Measurements from ENCODE around the gene RTN4IP1.
"Not testable (repeated sequence)": the region's sequence is repeated elsewhere in the genome, so short reads cannot be mapped to it uniquely, and the experiment has no call there.

The RTN4IP1 gene

DNA sequence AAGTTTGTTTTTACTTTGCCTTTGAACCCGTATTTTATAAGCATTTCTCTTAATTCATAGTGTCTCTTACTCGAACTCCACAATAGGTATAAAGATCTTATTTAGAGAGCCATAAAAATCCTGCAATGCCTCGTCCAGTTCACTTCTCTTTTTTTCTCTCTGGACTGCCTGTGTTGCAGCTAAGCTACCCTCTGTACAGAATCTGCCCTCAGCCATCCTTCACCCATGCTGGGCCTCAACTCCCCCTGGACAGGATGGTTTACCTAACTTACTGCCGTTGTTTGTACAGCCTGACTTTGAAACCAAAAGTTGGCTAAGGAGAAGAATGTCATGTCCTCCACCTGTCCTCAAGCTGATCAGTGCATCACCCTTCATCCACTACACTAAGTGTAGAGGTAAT is 10.5 kb upstream of the RTN4IP1 start:
- Histone ChIP-seq H3K9me3 (ENCODE audit: control insufficient read depth, insufficient read depth, low read length) (no peaks in the 10 kb centered on the region), H3K9ac (ENCODE audit: low read depth, low read length) (no peak overlapping the region), H3K36me3 (ENCODE audit: insufficient read depth, low read length) (peaks cover 6% of the 10 kb centered on the region; the same call in 1 of the 2 replicates), H3K4me1 (ENCODE audit: insufficient read depth, low read length) (0 out of 2 replicates have a peak, but pooled peaks cover 7% of the 10 kb centered on the region)

DNA sequence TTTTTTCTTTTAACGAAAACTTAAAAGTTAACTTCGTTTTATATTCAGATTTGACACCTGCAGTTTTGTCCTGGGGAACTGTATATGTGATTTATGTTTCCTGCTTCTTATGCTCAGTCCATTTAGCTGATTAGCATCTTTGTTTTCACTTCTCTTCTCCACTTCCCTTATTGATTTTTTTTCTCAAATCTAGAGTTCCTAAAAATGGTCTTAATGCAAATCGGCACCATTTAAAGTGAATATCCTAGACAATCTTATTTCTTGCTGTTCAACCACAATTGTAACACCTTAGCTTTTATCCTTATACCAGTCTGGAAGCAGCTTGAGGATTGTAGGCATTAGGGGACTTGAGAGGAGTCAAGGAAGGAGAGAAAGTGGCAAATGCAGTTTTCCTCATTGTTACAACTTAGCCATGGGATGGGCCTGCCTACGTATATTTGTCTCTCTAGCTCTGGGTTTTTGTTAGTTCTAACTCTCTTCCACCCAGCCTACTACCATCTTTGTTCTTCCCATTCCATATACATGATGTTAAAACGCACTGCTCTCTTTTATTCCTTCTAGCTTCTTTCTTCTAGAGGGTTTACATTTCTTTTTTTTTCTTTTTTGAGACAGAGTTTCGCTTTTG is 8.5 kb upstream of the RTN4IP1 start:
- 0 out of 2 replicates have a peak, but pooled peaks cover 2% of the 10 kb centered on the region for H3K36me3 ChIP-seq (ENCODE audit: insufficient read depth, low read length)
- H3K9ac ChIP-seq (ENCODE audit: low read depth, low read length), result no peak overlapping the region
- H3K4me1 ChIP-seq (ENCODE audit: insufficient read depth, low read length), result 0 out of 2 replicates have a peak, but pooled peaks cover 7% of the 10 kb centered on the region
- no peaks in the 10 kb centered on the region for H3K9me3 ChIP-seq (ENCODE audit: control insufficient read depth, insufficient read depth, low read length)

DNA sequence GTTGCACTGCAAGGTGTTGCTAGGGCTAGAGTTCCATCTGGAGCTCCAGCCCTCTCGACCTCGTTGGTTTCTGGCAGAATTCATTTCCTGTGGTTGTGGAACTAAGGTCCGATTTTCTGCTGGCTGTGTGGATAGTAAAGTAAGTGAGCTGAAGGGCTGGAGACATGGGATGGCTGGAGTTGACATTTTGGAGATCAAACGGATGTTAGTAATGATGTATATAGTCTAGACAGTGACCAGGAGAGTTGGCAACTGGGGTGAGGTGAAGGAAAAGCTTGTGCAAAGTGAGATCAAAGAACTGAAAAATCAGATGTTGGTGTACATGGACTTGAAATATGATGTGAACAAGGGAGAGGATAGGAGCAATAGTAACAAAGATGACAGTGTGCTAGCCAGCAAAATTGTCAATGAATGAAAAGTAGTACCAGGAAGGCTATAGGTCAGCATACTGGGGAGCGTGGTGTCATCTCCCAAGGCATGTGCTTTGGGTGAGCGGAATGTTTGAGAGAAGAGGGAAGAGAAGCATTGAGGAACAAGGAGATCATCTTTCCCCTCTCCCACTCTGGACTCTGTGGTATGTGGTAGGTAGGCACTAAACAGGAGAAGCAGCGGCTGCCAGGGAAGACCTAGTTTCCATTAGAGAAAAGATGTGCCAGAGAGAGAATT is 7.9 kb upstream of the RTN4IP1 start:
- H3K9ac ChIP-seq (ENCODE audit: low read depth, low read length), result no peak overlapping the region
- no peaks in the 10 kb centered on the region for H3K36me3 ChIP-seq (ENCODE audit: insufficient read depth, low read length)
- H3K4me1 ChIP-seq (ENCODE audit: insufficient read depth, low read length), result 0 out of 2 replicates have a peak, but pooled peaks cover 7% of the 10 kb centered on the region

DNA sequence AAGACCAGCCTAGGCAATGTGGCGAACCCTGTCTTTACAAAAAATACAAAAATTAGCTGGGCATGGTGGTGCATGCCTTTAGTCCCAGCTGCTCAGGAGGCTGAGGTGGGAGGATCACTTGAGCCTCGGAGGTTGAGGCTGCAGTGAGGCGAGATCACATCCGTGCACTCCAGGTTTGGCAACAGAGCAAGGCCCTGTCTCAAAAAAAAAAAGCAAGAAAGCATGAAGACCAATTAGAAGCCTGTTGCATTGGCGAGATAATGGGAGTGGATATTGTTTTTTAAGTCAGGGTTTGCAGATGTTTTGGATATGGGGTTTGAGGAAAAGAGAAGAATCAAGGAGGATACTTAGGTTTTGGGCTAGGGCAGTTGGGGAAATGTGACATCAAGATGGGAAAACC is 5.3 kb upstream of the RTN4IP1 start:
- Histone ChIP-seq H3K9ac (ENCODE audit: low read depth, low read length) (no peak overlapping the region), H3K4me1 (ENCODE audit: insufficient read depth, low read length) (0 out of 2 replicates have a peak, but pooled peaks cover 7% of the 10 kb centered on the region), H3K9me3 (ENCODE audit: control insufficient read depth, insufficient read depth, low read length) (no peaks in the 10 kb centered on the region), H3K36me3 (ENCODE audit: insufficient read depth, low read length) (no peaks in the 10 kb centered on the region)

More for the DNA sequence above, 7.9 kb upstream of the RTN4IP1 start:
- no peaks in the 10 kb centered on the region for H3K9me3 ChIP-seq (ENCODE audit: control insufficient read depth, insufficient read depth, low read length)

GRCh38 chr6:106631346-106631745 is 2.0 kb upstream of the RTN4IP1 start:
- Histone ChIP-seq H3K9me3 (ENCODE audit: control insufficient read depth, insufficient read depth, low read length) (no peaks in the 10 kb centered on the region), H3K36me3 (ENCODE audit: insufficient read depth, low read length) (no peaks in the 10 kb centered on the region), H3K4me1 (ENCODE audit: insufficient read depth, low read length) (no peaks in the 10 kb centered on the region), H3K9ac (ENCODE audit: low read depth, low read length) (no peak overlapping the region)

- H3K36me3 ChIP-seq (ENCODE audit: insufficient read depth, low read length), result no peaks in the 10 kb centered on the region
- H3K9ac ChIP-seq (ENCODE audit: low read depth, low read length), result peak overlapping the region; percentile 98
- H3K4me1 ChIP-seq (ENCODE audit: insufficient read depth, low read length), result no peaks in the 10 kb centered on the region
- H3K9me3 ChIP-seq (ENCODE audit: control insufficient read depth, insufficient read depth, low read length), result no peaks in the 10 kb centered on the region
Measured at GRCh38 chr6:106630366-106630765, 1.1 kb upstream of the RTN4IP1 start.

GRCh38 chr6:106629859-106630163 is 513 bp upstream of the RTN4IP1 start:
- H3K36me3 ChIP-seq (ENCODE audit: insufficient read depth, low read length), result no peaks in the 10 kb centered on the region
- H3K4me1 ChIP-seq (ENCODE audit: insufficient read depth, low read length), result no peaks in the 10 kb centered on the region
- peak overlapping the region; percentile 98 for H3K9ac ChIP-seq (ENCODE audit: low read depth, low read length)
- H3K9me3 ChIP-seq (ENCODE audit: control insufficient read depth, insufficient read depth, low read length), result no peaks in the 10 kb centered on the region

GRCh38 chr6:106628658-106629102 is 618 bp downstream of the RTN4IP1 start:
- Histone ChIP-seq H3K9me3 (ENCODE audit: control insufficient read depth, insufficient read depth, low read length) (no peaks in the 10 kb centered on the region), H3K4me1 (ENCODE audit: insufficient read depth, low read length) (no peaks in the 10 kb centered on the region), H3K36me3 (ENCODE audit: insufficient read depth, low read length) (no peaks in the 10 kb centered on the region), H3K9ac (ENCODE audit: low read depth, low read length) (peak overlapping the region; percentile 98)

- not testable (repeated sequence) for H3K4me1 ChIP-seq (ENCODE audit: insufficient read depth, low read length); H3K9me3 ChIP-seq (ENCODE audit: control insufficient read depth, insufficient read depth, low read length); H3K36me3 ChIP-seq (ENCODE audit: insufficient read depth, low read length); H3K9ac ChIP-seq (ENCODE audit: low read depth, low read length)
Measured at GRCh38 chr6:106627760-106628159, 1.5 kb downstream of the RTN4IP1 start.

DNA sequence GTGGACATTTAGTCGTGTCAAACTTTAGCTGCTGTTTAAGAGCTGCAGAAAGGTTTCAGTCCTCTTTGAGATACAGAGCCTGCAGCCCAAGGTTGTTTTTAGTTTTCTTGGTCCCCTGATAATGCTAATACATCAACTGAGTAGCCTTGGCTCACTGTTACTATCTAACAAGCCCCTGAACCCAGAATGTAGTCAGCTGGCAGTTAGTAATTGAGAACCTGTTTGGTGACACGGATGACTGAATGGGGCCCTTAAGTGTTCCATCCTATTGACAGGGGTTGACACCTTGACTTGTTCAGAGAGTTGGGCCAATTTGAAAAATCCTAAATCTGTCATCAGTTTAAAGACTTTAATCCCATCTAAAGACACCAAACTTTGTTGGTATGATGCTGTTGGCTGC is 2.8 kb downstream of the RTN4IP1 start:
- H3K9me3 ChIP-seq (ENCODE audit: control insufficient read depth, insufficient read depth, low read length), result no peaks in the 10 kb centered on the region
- H3K36me3 ChIP-seq (ENCODE audit: insufficient read depth, low read length), result peaks cover 3% of the 10 kb centered on the region; the same call in 1 of the 2 replicates
- H3K4me1 ChIP-seq (ENCODE audit: insufficient read depth, low read length), result 0 out of 2 replicates have a peak, but pooled peaks cover 2% of the 10 kb centered on the region
- H3K9ac ChIP-seq (ENCODE audit: low read depth, low read length), result no peak overlapping the region

DNA sequence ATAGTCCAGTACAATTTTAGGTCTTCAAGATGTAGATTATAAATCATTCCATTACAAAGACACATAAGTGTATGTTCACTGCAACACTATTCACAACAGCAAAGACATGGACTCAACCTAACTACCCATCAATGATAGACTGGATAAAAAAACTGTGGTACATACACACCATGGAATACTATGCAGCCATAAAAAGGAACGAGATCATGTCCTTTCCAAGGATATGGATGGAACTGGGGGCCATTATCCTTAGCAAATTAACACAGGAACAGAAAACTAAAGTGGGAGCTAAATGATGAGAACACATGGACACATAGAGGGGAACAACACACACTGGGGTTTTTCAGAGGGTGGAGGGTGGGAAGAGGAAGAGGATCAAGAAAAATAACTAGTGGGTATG is 6.3 kb downstream of the RTN4IP1 start:
- no peak overlapping the region for H3K9ac ChIP-seq (ENCODE audit: low read depth, low read length)
- H3K4me1 ChIP-seq (ENCODE audit: insufficient read depth, low read length), result peaks cover 10% of the 10 kb centered on the region
- no peaks in the 10 kb centered on the region for H3K9me3 ChIP-seq (ENCODE audit: control insufficient read depth, insufficient read depth, low read length)
- peaks cover 3% of the 10 kb centered on the region; the same call in 1 of the 2 replicates for H3K36me3 ChIP-seq (ENCODE audit: insufficient read depth, low read length)

- peaks cover 3% of the 10 kb centered on the region; the same call in 1 of the 2 replicates for H3K36me3 ChIP-seq (ENCODE audit: insufficient read depth, low read length)
Measured at GRCh38 chr6:106622412-106622811, 6.9 kb downstream of the RTN4IP1 start.

DNA sequence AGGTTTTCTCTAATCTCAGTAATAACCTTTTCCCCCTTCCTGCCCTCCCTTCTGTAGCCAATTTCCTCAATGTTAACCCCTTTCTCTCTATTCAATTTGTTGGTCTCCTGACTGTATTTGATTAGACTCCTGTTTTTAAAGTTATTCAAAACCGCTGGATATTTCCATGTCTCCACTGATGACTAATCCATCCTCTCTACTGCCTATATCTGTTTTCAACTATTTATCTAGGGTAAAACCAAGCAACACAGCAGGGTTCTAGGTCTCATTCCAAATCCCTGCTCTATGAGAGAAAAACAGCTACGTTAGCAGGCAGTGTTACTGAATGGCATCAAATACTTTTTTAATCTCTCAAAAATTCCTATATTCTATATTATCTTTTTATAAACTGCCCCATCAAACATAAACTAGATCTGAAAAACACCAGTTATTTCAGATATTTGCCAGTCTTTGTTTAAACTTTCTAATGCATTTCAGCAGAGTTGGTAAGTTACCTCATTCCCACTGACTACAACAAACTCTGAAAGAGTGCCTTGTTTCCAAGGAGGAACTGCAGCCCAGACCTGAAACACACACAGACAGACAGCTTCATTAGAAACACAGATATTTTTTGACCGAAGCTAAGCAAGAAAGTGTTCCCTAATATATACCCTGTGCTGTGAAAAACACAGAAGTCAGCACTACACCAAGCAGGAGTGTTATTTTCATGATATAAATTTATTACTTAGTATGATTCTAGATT is 8.2 kb downstream of the RTN4IP1 start:
- Histone ChIP-seq H3K4me1 (ENCODE audit: insufficient read depth, low read length) (peaks cover 10% of the 10 kb centered on the region), H3K9ac (ENCODE audit: low read depth, low read length) (no peak overlapping the region), H3K36me3 (ENCODE audit: insufficient read depth, low read length) (peaks cover 3% of the 10 kb centered on the region; the same call in 1 of the 2 replicates), H3K9me3 (ENCODE audit: control insufficient read depth, insufficient read depth, low read length) (no peaks in the 10 kb centered on the region)

More at GRCh38 chr6:106622412-106622811, 6.9 kb downstream of the RTN4IP1 start:
- Histone ChIP-seq H3K9me3 (ENCODE audit: control insufficient read depth, insufficient read depth, low read length) (no peaks in the 10 kb centered on the region), H3K9ac (ENCODE audit: low read depth, low read length) (no peak overlapping the region), H3K4me1 (ENCODE audit: insufficient read depth, low read length) (peaks cover 10% of the 10 kb centered on the region)

GRCh38 chr6:106619223-106619622 is 10.1 kb downstream of the RTN4IP1 start:
- no peaks in the 10 kb centered on the region for H3K9me3 ChIP-seq (ENCODE audit: control insufficient read depth, insufficient read depth, low read length)
- peaks cover 3% of the 10 kb centered on the region; the same call in 1 of the 2 replicates for H3K36me3 ChIP-seq (ENCODE audit: insufficient read depth, low read length)
- H3K9ac ChIP-seq (ENCODE audit: low read depth, low read length), result no peak overlapping the region
- H3K4me1 ChIP-seq (ENCODE audit: insufficient read depth, low read length), result peaks cover 14% of the 10 kb centered on the region

All from ES-I3 (cell line).